Measurements from ENCODE around the gene POC1A. TPM values are rescaled to one million over a fixed set of nuclear protein-coding genes. Genes with fewer than 3 reads are reported as not detected.

The POC1A gene
- total RNA-seq, 1 donor from 2014 or later: 3.7 TPM

DNA sequence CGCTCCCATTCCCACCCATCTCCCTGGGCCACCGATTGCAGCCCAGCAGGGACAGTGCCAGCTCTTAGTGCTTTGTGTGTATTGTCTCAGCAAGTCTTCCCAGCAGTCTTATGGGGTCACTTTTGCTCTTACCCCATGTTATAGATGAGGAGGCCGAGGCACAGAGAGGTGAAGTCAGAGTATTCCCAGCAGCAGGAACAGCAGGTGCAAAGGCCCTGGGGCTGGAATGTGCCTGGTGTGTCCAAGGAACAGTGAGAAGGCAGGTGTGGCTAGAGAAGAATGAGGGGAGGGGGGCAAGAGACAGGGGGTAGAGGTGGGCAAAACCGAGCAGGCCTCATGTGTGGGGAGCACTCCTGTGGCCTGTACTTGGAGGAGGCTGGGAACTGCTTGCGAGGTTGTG is 85.1 kb downstream of the POC1A start:
- Histone ChIP-seq H2AFZ (ENCODE audit: low read depth, low read length) (no peak overlapping the region), H3K4me3 (ENCODE audit: insufficient read depth, low read depth, low read length) (no peak overlapping the region), H3K79me2 (ENCODE audit: insufficient read depth, low read length) (no peaks in the 10 kb centered on the region), H4K20me1 (ENCODE audit: insufficient read depth, low read length) (no peaks in the 10 kb centered on the region), H3K4me2 (ENCODE audit: low read length) (no peak overlapping the region), H3K27ac (ENCODE audit: low read depth, low read length) (no peak overlapping the region), H3K4me1 (ENCODE audit: insufficient read depth, low read length) (no peaks in the 10 kb centered on the region), H3K9ac (ENCODE audit: low read length) (no peak overlapping the region), H3K27me3 (ENCODE audit: insufficient read depth, low read length) (no peaks in the 10 kb centered on the region), H3K36me3 (ENCODE audit: insufficient read depth, low read length) (no peaks in the 10 kb centered on the region), H3K9me3 (ENCODE audit: insufficient read depth, low read depth, low read length) (no peaks in the 10 kb centered on the region)
- Mint-ChIP-seq H3K36me3 (ENCODE audit: low read depth, unreplicated experiment) (no peaks in the 10 kb centered on the region), H3K4me3 (ENCODE audit: unreplicated experiment) (no peak overlapping the region), H3K4me1 (ENCODE audit: low read depth, unreplicated experiment) (no peaks in the 10 kb centered on the region), H3K9me3 (ENCODE audit: unreplicated experiment) (no peaks in the 10 kb centered on the region), H3K27ac (ENCODE audit: unreplicated experiment) (no peak overlapping the region), H3K27me3 (ENCODE audit: low read depth, unreplicated experiment) (peaks cover 13% of the 10 kb centered on the region)
- DNase-seq (ENCODE audit: low read depth) (no peak), FAIRE-seq (no peak)
- no peak for TF ChIP-seq CTCF (IDR thresholded peaks at IDR 0.05; ENCODE audit: insufficient read depth, low read depth, low read length)
- TF ChIP-seq EZH2 (IDR thresholded peaks at IDR 0.05; ENCODE audit: insufficient read depth, low read length): no peak

GRCh38 chr3:52068730-52069129 is 85.5 kb downstream of the POC1A start:
- H3K9me3 Mint-ChIP-seq (ENCODE audit: unreplicated experiment): no peaks in the 10 kb centered on the region
- H3K36me3 Mint-ChIP-seq (ENCODE audit: low read depth, unreplicated experiment): no peaks in the 10 kb centered on the region
- no peaks in the 10 kb centered on the region for H3K4me1 Mint-ChIP-seq (ENCODE audit: low read depth, unreplicated experiment)
- Histone ChIP-seq H3K4me2 (ENCODE audit: low read length) (no peak overlapping the region), H4K20me1 (ENCODE audit: insufficient read depth, low read length) (no peaks in the 10 kb centered on the region), H3K4me3 (ENCODE audit: insufficient read depth, low read depth, low read length) (no peak overlapping the region), H3K9me3 (ENCODE audit: insufficient read depth, low read depth, low read length) (no peaks in the 10 kb centered on the region), H3K27ac (ENCODE audit: low read depth, low read length) (no peak overlapping the region), H3K79me2 (ENCODE audit: insufficient read depth, low read length) (no peaks in the 10 kb centered on the region), H3K36me3 (ENCODE audit: insufficient read depth, low read length) (no peaks in the 10 kb centered on the region), H3K27me3 (ENCODE audit: insufficient read depth, low read length) (no peaks in the 10 kb centered on the region), H3K9ac (ENCODE audit: low read length) (no peak overlapping the region), H3K4me1 (ENCODE audit: insufficient read depth, low read length) (no peaks in the 10 kb centered on the region), H2AFZ (ENCODE audit: low read depth, low read length) (no peak overlapping the region)
- TF ChIP-seq EZH2 (IDR thresholded peaks at IDR 0.05; ENCODE audit: insufficient read depth, low read length) (no peak), CTCF (IDR thresholded peaks at IDR 0.05; ENCODE audit: insufficient read depth, low read depth, low read length) (no peak)
- H3K4me3 Mint-ChIP-seq (ENCODE audit: unreplicated experiment): no peak overlapping the region
- peaks cover 14% of the 10 kb centered on the region for H3K27me3 Mint-ChIP-seq (ENCODE audit: low read depth, unreplicated experiment)
- no peak for DNase-seq (ENCODE audit: low read depth)
- no peak for FAIRE-seq
- no peak overlapping the region for H3K27ac Mint-ChIP-seq (ENCODE audit: unreplicated experiment)

DNA sequence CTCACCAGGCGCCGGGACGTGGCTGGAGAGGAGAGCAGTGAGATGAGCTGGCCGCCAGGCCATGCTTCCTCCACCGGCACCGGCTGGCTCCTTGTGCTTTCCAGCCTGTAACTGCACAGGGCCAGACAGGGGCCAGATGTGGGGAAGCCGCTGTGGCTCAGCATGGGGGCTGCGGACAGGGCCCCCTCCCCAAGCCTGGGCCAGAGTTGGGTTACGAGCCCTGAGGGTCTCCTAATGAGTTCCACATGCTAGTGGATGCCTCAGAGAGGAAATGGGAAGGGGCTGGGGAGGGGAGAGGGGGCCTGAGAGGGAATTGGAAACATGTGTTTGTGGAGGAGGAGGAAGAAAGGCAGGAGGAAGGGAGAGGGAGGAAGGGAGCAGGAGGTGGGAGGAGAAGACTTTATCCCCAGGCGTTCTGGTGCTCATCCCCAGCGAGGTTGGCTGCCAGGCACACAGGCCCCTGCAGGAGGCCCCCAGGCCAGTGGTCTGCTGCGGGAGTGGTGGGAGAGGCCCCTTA is 86.1 kb downstream of the POC1A start:
- Histone ChIP-seq H3K27ac (ENCODE audit: low read depth, low read length) (no peak overlapping the region), H3K79me2 (ENCODE audit: insufficient read depth, low read length) (no peaks in the 10 kb centered on the region), H2AFZ (ENCODE audit: low read depth, low read length) (peak overlapping the region; percentile 18), H3K27me3 (ENCODE audit: insufficient read depth, low read length) (no peaks in the 10 kb centered on the region), H3K4me2 (ENCODE audit: low read length) (no peak overlapping the region), H3K36me3 (ENCODE audit: insufficient read depth, low read length) (no peaks in the 10 kb centered on the region), H3K4me3 (ENCODE audit: insufficient read depth, low read depth, low read length) (no peak overlapping the region), H3K9ac (ENCODE audit: low read length) (no peak overlapping the region), H3K4me1 (ENCODE audit: insufficient read depth, low read length) (no peaks in the 10 kb centered on the region), H4K20me1 (ENCODE audit: insufficient read depth, low read length) (no peaks in the 10 kb centered on the region), H3K9me3 (ENCODE audit: insufficient read depth, low read depth, low read length) (no peaks in the 10 kb centered on the region)
- peaks cover 19% of the 10 kb centered on the region for H3K27me3 Mint-ChIP-seq (ENCODE audit: low read depth, unreplicated experiment)
- peaks cover 2% of the 10 kb centered on the region for H3K36me3 Mint-ChIP-seq (ENCODE audit: low read depth, unreplicated experiment)
- FAIRE-seq (no peak), DNase-seq (ENCODE audit: low read depth) (no peak)
- TF ChIP-seq EZH2 (IDR thresholded peaks at IDR 0.05; ENCODE audit: insufficient read depth, low read length) (no peak), CTCF (IDR thresholded peaks at IDR 0.05; ENCODE audit: insufficient read depth, low read depth, low read length) (no peak)
- H3K27ac Mint-ChIP-seq (ENCODE audit: unreplicated experiment): no peak overlapping the region
- H3K4me3 Mint-ChIP-seq (ENCODE audit: unreplicated experiment): no peak overlapping the region
- H3K4me1 Mint-ChIP-seq (ENCODE audit: low read depth, unreplicated experiment): no peaks in the 10 kb centered on the region
- no peaks in the 10 kb centered on the region for H3K9me3 Mint-ChIP-seq (ENCODE audit: unreplicated experiment)
